Keratinocyte (primary cell): ENCODE results near the gene CTNNA2.

ENCODE experiments used
- CTCF ChIP-seq, 3 experiments: IDR thresholded peaks in 1 of 3; conservative IDR thresholded peaks in 1 of 3; optimal IDR thresholded peaks in 1 of 3; 2 replicates in 2 of 3; 3 replicates in 1 of 3; pipeline versions ENCODE3 to v1.5.1; 2011; ENCODE audit warnings: low read length in 3 of 3, mild to moderate bottlenecking in 3 of 3, moderate library complexity in 2 of 3, control low read depth in 1 of 3, inconsistent platforms in 1 of 3; ENCODE audit not compliant: insufficient read depth in 2 of 3; ENCODE audit errors: extremely low read depth in 1 of 3
- EZH2 ChIP-seq: IDR thresholded peaks from one replicate; pipeline ENCODE4 v1.6.1; 2012; ENCODE audit warnings: inconsistent platforms, mild to moderate bottlenecking, low read length, moderate library complexity

DNA sequence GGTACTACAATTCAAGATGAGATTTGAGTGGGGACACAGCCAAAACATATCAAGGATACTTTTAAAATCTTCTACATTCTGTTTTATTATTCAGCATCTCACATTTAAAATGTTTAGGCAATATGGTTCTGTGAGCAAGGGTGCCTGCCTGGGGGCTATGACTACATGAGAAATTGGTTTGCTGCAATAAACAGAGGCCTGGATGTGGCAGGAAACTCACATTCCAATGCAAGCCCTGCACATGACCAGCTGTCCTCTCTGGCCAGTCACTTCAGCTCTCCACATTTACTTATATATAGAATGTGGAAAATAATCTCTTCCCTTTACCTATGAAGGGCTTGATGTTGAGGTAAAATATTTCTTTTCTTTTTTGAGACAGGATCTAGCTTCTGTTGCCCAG lies 598.3 kb downstream of the CTNNA2 start:
- TF ChIP-seq CTCF (optimal IDR thresholded peaks at IDR 0.05 in 1 of 3, IDR thresholded peaks at IDR 0.05 in 1 of 3, conservative IDR thresholded peaks at IDR 0.05 in 1 of 3; ENCODE audit: extremely low read depth in 1 of 3, insufficient read depth in 2 of 3, low read length in 3 of 3) (no peak), EZH2 (no peak)
